Fibroblast of skin of back (primary cell): ENCODE results near the gene GABRD.
A peak's percentile ranks its signal among the peaks of the same experiment; 100 is the strongest.

ENCODE experiments used
- DNase-seq: peaks from one replicate; pipeline ENCODE4 v3.0.0-alpha.2; 2013

The GABRD gene

GRCh38 chr1:2039251-2039650 is 20.1 kb downstream of the GABRD start:
- DNase-seq = no peak

- DNase-seq = no peak
Observed at GRCh38 chr1:2041305-2041704, 22.2 kb downstream of the GABRD start.

GRCh38 chr1:2041887-2042286 is 22.7 kb downstream of the GABRD start:
- DNase-seq = no peak

GRCh38 chr1:2042830-2043773 is 24.0 kb downstream of the GABRD start:
- DNase-seq = no peak

- no peak for DNase-seq
Observed at GRCh38 chr1:2043886-2044285, 24.7 kb downstream of the GABRD start.

GRCh38 chr1:2044510-2045319 is 25.6 kb downstream of the GABRD start:
- DNase-seq = peak; percentile 52

DNA sequence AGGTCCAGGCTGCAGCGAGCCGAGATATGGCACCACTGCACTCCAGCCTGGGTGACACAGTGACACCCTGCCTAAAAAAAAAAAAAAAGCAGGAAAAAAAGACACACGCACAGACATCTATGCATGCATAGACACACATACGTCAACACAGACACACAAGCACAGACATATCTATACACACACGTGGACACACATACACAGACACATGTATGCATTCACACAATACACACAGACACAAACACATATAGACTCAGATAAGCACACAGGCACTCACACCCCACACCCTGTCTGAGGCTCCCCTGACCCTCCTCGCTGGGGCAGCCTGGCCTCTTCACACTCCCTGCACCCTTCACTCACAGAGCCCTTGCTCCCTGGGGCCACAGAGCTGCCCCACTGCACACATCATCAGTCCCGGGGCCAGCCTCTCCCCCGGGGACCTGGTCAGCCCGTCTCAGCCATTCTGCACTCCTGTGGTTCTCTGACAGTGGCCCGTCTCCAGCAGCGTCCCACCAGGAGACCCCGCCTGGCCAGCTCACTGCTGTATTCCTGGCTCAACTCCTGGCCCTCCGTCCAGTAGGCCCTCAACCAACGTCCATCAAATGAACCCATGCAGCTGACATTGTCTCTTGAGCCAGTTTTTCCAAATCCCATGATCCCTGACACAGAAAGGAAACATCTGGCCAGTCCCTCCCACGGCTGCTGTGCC is 26.5 kb downstream of the GABRD start:
- DNase-seq = no peak

DNA sequence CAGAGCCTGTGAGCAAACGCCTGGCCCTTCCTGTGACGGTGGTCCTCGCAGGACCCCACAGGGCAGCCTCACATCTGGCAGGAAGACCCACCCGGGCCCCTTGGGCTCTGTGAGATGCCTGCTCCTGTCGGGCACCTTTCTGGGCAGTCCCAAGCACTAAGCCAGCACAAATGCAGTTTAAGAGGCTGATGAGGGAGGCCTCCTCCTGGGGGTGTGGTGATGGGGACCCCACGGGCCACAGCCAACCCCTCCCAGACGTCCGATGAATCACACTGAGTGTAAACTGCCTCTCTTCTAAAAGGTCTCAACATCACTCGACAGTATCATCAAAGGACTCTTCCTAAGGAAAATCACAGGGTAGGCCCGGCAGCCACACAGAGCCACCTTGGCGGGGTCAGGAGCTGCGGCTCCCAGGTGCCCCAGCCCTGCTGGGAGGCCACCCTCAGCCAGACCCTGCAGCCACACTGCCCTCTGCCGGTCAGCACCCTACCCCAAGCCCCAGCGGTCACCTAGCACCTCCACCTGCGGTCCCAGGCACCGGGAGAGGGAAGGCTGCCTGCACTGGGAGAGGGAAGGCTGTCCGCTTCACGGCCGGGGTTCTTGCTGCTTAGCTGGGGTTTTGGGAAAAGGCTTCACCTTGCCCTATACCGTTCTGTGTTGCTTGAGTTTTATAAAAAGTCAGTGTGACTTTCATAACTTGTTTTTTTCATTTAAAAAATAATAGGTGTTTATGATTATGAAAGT is 27.2 kb downstream of the GABRD start:
- DNase-seq = peak; percentile 8

- no peak for DNase-seq
Observed at GRCh38 chr1:2046953-2047748, 28.0 kb downstream of the GABRD start.

DNA sequence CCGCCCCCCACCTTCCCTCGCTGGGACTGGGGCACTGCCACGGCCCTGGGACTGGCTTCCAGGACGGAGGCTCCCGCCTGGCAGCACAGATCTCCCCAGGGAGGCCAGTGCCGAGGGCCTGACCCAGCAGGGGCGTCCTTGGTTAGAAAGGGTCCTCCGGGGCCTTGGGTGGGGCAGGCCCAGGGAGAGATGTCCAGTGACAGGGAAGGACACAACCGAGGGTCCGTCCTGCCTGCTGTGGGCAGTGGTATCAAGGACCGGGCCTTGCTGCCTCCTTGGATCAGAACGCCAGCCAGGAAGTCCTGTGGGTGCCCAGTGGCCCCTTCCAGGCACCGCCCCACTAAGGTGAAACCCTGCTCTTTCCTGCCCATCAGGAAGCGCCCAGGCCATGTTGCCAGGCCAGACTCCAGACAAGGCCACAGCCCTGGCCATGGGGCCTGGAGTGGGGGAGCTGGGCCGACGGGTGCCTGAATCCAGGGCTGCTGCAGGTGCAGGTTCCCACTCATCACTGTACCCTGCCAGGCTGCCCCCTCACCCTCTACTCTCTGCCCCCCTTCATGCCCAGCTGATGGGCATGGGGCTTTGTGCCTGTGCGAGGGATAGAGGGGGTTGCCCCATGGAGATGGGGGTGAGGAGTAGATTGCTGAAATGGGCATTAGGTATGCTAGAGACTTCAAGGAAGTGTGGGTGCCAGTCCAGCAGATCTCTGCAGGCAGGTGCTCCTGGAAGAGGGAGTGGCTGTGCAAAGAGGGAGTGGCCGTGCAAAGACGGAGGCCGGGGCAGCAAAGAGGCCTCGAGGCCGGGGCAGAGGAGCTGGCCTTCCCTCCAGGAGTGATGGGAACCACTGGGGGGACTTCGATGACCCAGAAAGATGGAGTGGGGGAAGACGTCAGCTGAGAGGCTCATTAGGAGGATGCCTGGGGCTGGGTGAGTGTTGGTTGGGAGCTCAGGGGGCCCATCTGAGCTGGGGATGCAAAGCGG is 28.9 kb downstream of the GABRD start:
- no peak for DNase-seq

GRCh38 chr1:2049225-2049717 is 30.1 kb downstream of the GABRD start:
- no peak for DNase-seq

DNA sequence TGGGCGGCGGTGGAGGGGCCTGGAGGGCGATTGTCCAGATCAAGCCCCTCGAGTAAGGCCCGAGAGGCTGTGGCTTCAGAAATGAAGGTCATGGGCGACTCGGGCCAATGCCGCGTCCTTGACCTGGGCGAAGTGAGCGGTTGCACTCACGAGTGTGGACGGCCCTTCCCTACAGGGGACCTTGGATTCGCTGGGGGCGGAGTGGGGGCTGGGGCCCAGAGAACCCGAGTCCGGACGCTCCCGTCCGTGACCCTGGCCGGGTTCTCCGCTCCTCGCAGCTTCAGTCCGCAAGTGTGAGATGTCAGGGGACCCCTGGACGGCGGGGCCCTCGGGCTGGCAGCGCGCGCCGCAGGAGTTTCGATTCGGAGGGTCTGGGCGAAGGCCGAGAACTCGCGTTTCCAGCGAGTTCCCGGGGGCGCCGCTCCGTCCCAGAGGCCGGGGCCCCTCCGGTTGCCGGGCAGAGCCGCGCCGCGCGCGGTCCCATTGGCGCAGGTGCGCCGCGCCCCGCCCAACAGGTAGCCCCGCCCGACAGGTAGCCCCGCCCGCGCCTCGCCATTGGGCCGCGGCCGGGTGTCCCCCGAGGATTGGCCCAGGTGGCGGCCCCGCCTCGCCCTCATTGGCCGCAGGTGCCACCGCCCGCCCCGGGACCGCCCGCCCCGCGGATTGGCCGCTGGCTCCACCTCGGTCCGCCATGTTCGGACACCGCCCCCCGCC is 30.7 kb downstream of the GABRD start, which contains the start of gene PRKCZ:
PRKCZ (plus strand) TSS at position 694 of the 714 bp plus-strand sequence. CDS start 220 bp downstream, outside the sequence.
- no peak for DNase-seq

DNA sequence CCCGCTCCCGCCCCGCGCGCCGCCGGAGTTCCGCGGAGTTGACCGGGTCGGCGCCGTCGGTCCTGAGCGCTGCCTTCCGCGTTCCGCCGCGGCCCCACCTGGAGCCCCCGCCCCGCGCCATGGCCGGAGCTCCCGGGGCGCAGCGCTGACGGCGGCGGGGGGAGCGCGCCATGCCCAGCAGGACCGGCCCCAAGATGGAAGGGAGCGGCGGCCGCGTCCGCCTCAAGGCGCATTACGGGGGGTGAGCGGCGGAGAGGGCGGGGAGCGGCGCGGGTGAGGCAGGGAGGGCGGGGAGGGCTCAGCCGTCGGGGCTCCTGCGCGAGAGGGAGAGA is 31.3 kb downstream of the GABRD start:
- DNase-seq = no peak

GRCh38 chr1:2050793-2051682 is 31.9 kb downstream of the GABRD start:
- DNase-seq = no peak

DNA sequence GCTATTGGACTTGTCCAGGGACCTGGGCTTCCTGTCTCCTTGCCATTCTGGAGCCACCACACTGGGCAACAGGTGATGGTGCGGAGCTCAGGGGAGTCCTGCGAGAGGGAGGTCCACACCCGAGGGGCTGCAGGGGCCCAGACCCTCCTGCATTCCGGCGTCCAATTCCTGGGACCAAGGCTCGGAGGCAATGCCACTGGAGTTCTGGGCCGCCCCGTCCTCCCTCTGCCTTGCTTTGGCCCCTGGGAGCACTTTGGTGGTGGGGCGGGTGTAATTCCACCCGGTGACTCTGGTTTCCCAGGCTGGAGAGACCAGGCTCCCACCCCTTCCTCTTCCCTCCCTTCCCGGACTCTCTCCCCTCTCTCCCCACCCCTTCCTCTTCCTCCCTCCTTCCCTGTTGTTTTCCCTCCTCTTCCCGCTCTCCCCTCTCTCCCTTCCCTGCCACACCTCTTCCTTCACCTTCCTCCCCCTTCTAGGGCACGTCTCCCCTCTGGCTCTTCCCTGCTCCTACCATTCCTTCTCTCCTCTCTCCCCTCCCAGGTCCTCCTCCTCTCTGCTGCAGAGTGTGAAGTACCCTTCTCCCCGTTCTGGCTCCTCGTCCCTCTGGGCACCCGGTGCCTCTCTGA is 33.0 kb downstream of the GABRD start:
- DNase-seq = no peak

- no peak for DNase-seq
Observed at GRCh38 chr1:2052756-2053155, 33.6 kb downstream of the GABRD start.

GRCh38 chr1:2053217-2053616 is 34.1 kb downstream of the GABRD start:
- no peak for DNase-seq
